ENCODE data around the gene GAB1.
A peak's percentile ranks its signal among the peaks of the same experiment; 100 is the strongest.

Gene GAB1

GRCh38 chr4:143369552-143369951 lies 32.9 kb downstream of the GAB1 start:
- no peak overlapping the region for H3K4me3 ChIP-seq (ENCODE audit: low read depth, low read length)
- TF ChIP-seq POLR2A (IDR thresholded peaks at IDR 0.05; ENCODE audit: extremely low read depth, insufficient read length): no peak
- TF ChIP-seq, protein P1, sequence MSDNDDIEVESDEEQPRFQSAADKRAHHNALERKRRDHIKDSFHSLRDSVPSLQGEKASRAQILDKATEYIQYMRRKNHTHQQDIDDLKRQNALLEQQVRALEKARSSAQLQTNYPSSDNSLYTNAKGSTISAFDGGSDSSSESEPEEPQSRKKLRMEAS (IDR thresholded peaks at IDR 0.05; ENCODE audit: low read depth, low read length): no peak
- TF ChIP-seq, protein P2, sequence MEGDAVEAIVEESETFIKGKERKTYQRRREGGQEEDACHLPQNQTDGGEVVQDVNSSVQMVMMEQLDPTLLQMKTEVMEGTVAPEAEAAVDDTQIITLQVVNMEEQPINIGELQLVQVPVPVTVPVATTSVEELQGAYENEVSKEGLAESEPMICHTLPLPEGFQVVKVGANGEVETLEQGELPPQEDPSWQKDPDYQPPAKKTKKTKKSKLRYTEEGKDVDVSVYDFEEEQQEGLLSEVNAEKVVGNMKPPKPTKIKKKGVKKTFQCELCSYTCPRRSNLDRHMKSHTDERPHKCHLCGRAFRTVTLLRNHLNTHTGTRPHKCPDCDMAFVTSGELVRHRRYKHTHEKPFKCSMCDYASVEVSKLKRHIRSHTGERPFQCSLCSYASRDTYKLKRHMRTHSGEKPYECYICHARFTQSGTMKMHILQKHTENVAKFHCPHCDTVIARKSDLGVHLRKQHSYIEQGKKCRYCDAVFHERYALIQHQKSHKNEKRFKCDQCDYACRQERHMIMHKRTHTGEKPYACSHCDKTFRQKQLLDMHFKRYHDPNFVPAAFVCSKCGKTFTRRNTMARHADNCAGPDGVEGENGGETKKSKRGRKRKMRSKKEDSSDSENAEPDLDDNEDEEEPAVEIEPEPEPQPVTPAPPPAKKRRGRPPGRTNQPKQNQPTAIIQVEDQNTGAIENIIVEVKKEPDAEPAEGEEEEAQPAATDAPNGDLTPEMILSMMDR (IDR thresholded peaks at IDR 0.05; ENCODE audit: low read depth, low read length): no peak
- TF ChIP-seq MYC (IDR thresholded peaks at IDR 0.05; ENCODE audit: low read depth, low read length): no peak
- DNase-seq (ENCODE audit: low read depth): no peak

GRCh38 chr4:143372093-143372915 lies 35.6 kb downstream of the GAB1 start:
- no peak overlapping the region for H3K4me3 ChIP-seq (ENCODE audit: low read depth, low read length)
- TF ChIP-seq, protein P1 (IDR thresholded peaks at IDR 0.05; ENCODE audit: low read depth, low read length): no peak
- TF ChIP-seq MYC (IDR thresholded peaks at IDR 0.05; ENCODE audit: low read depth, low read length): no peak
- no peak for TF ChIP-seq POLR2A (IDR thresholded peaks at IDR 0.05; ENCODE audit: extremely low read depth, insufficient read length)
- TF ChIP-seq, protein P2 (IDR thresholded peaks at IDR 0.05; ENCODE audit: low read depth, low read length): no peak
- DNase-seq (ENCODE audit: low read depth): no peak

DNA sequence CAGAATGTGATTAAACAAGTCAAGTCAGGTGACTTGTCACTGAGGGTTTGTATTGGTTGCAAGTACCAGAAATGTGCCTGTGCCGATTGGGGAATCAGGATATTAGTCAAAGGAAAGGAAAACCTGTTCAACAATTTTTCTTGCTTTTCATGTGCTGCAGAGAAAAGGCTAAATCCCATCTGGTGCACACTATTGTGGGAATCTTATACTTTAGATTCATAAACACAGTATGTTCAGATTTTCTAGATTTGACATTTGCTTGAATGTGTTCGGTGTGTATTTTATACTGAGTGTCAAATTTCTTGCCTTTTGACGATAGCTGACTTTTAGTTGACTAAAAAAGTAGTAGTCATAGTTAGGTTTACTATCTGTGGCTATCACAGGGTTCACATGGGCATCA lies 37.6 kb downstream of the GAB1 start:
- TF ChIP-seq POLR2A (IDR thresholded peaks at IDR 0.05; ENCODE audit: extremely low read depth, insufficient read length): no peak
- TF ChIP-seq, protein P1 (IDR thresholded peaks at IDR 0.05; ENCODE audit: low read depth, low read length): no peak
- TF ChIP-seq, protein P2 (IDR thresholded peaks at IDR 0.05; ENCODE audit: low read depth, low read length): no peak
- no peak for TF ChIP-seq MYC (IDR thresholded peaks at IDR 0.05; ENCODE audit: low read depth, low read length)
- DNase-seq (ENCODE audit: low read depth): no peak
- no peak overlapping the region for H3K4me3 ChIP-seq (ENCODE audit: low read depth, low read length)

DNA sequence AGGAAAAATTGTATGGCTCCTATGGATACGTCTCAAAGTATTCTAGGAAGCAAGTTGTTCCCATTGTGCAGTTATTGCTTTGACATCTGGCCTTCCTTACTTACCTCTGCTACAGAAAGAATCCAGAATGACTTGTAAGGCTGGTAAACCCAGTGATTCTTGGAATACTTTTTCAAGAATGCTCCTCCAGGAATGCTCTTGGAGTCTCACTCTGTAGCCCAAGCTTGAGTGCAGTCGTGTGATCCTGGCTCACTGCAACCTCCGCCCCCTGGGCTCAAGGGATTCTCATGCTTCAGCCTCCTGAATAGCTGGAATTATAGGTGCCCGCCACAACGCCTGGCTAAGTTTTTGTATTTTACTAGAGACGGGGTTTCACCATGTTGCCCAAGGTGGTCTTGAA lies 38.1 kb downstream of the GAB1 start:
- no peak overlapping the region for H3K4me3 ChIP-seq (ENCODE audit: low read depth, low read length)
- DNase-seq (ENCODE audit: low read depth): no peak
- TF ChIP-seq, protein P2 (IDR thresholded peaks at IDR 0.05; ENCODE audit: low read depth, low read length): no peak
- TF ChIP-seq MYC (IDR thresholded peaks at IDR 0.05; ENCODE audit: low read depth, low read length) (no peak), POLR2A (IDR thresholded peaks at IDR 0.05; ENCODE audit: extremely low read depth, insufficient read length) (no peak)
- TF ChIP-seq, protein P1 (IDR thresholded peaks at IDR 0.05; ENCODE audit: low read depth, low read length): no peak

DNA sequence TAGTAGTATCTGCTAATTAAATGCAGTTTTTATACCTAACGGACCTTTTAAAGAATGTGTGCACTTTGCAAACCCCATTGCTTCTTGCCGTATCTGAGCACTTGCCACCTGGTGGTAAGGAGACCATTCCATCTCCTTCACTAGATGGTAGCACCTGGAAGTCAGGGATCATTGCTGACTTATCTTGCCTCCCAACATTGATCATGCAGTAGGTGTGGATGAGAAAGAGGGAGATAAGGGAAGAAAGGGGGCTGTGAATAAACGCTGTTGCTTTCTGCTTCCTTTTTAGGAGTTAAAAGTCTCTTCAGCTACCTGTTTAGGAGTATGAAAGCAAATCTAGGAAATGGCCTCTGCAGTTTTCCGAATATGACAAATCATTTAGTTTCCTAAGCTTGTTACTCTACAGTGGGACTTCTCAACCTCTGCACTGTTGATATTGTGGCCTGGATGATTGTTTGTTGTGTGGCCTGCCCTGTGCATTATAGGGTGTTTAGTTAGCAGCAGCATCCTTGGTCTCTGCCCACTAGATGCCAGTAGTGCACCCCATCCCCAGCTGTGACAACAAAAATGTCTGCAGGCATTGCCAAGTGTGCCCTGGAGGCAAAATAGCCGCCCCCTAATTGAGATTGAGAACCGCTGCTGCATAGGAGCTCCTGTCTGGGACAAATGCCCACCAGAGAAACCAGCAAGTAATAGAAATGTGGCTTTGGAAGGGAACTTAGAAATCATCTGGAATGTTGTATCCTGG lies 38.8 kb downstream of the GAB1 start:
- H3K4me3 ChIP-seq (ENCODE audit: low read depth, low read length): no peak overlapping the region
- no peak for TF ChIP-seq POLR2A (IDR thresholded peaks at IDR 0.05; ENCODE audit: extremely low read depth, insufficient read length)
- TF ChIP-seq, protein P2 (IDR thresholded peaks at IDR 0.05; ENCODE audit: low read depth, low read length): peak; percentile 11
- peak; percentile 10 for DNase-seq (ENCODE audit: low read depth)
